HUES6 (cell line): Measurements from ENCODE around the gene B4GALT3.
A peak's percentile ranks its signal among the peaks of the same experiment; 100 is the strongest.

Experiments used
- H3K27ac ChIP-seq: 2 replicates; pipeline ENCODE4 v1.7.0; 2013; ENCODE audit warnings: low read depth, mild to moderate bottlenecking, low read length, inconsistent platforms
- H3K27me3 ChIP-seq: 2 replicates; pipeline ENCODE4 v1.6.1; 2013; ENCODE audit warnings: low read length; ENCODE audit not compliant: control insufficient read depth, insufficient read depth
- H3K36me3 ChIP-seq: 2 replicates; pipeline ENCODE4 v1.6.1; 2013; ENCODE audit warnings: low read length; ENCODE audit not compliant: control insufficient read depth, insufficient read depth
- H3K4me1 ChIP-seq: 2 replicates; pipeline ENCODE4 v1.6.1; 2013; ENCODE audit warnings: low read length; ENCODE audit not compliant: control insufficient read depth, insufficient read depth
- H3K4me3 ChIP-seq: 2 replicates; pipeline ENCODE4 v1.5.1; 2013; ENCODE audit warnings: low read depth, low read length
- H3K9ac ChIP-seq: one replicate; pipeline ENCODE4 v1.6.1; 2013; ENCODE audit warnings: mild to moderate bottlenecking, low read length
- H3K9me3 ChIP-seq: 2 replicates; pipeline ENCODE4 v1.6.1; 2013; ENCODE audit warnings: low read depth, low read length; ENCODE audit not compliant: control insufficient read depth, insufficient read depth

B4GALT3 gene

DNA sequence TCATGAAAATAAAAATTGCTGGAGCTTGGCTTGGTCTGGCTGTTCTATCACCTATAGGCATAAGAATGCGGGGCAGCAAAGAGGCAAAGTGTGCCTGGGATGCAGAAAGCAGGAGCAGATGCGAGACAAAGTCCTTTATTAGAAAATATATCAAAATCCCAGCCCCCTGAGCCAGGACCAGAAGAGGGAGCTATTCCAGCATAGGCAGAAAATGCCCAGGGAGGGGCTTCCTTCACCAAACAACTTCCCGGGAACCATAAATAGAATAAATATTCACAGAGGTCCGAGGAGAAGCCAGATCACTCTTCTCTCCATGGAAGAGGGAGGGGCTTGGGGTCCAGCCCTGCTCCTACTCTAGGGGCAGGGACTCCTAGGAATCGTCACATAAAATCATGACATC is 6.1 kb downstream of the B4GALT3 start:
- no peak overlapping the region for H3K27ac ChIP-seq
- no peaks in the 10 kb centered on the region for H3K9me3 ChIP-seq
- H3K9ac ChIP-seq, result no peak overlapping the region
- no peaks in the 10 kb centered on the region for H3K27me3 ChIP-seq
- peaks cover 7% of the 10 kb centered on the region for H3K4me1 ChIP-seq
- no peak overlapping the region for H3K4me3 ChIP-seq
- H3K36me3 ChIP-seq, result peaks cover 62% of the 10 kb centered on the region

DNA sequence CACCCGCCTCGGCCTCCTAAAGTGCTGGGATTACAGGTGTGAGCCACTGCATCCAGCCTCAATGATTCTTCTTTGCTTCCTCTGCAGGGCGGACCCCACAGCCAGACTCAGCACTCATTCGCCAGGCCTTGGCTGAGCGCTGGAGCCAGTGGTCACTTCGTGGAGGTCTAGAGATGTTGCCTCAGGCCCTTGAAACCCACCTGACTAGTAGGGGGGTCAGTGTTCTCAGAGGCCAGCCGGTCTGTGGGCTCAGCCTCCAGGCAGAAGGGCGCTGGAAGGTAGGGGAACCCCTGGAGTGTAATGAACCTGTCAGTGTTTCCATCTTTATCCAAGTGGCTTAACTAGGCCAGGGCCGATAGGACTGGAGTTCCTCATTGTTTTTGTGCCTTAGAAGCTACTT is 8.4 kb downstream of the B4GALT3 start:
- Histone ChIP-seq H3K36me3 (peaks cover 59% of the 10 kb centered on the region), H3K27me3 (no peaks in the 10 kb centered on the region), H3K27ac (no peak overlapping the region), H3K9ac (no peak overlapping the region), H3K4me1 (peaks cover 7% of the 10 kb centered on the region), H3K9me3 (no peaks in the 10 kb centered on the region), H3K4me3 (no peak overlapping the region)

DNA sequence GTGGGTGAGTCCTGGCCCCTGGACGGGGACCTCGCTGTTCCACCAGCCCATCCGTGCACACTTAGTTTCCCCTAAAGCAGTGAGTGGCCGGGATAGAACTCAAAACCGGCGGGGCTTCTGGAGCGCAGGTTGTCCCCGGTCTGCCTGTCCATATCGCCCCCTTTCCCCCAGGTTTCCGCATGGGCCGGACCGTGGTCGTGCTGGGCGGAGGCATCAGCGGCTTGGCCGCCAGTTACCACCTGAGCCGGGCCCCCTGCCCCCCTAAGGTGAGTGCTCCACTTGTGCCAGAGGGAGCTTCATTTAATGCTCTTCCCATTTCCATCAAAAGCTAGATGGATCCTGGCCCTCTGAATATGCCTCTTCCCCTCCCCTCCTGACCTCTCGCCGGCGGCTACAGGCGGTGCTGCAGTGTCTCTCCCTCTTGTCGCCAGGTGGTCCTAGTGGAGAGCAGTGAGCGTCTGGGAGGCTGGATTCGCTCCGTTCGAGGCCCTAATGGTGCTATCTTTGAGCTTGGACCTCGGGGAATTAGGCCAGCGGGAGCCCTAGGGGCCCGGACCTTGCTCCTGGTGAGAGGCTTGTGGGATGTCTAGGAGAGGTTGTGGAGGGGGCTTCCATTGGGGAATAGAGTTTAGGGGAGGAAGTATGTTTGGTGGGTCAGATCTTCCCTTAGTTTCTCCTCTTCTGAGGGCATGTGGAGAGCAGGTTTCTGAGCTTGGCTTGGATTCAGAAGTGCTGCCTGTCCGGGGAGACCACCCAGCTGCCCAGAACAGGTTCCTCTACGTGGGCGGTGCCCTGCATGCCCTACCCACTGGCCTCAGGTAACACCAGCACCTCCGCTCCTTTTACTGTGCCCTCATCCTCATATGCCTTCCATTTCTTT is 10.4 kb downstream of the B4GALT3 start:
- Histone ChIP-seq H3K36me3 (peaks cover 56% of the 10 kb centered on the region), H3K9me3 (no peaks in the 10 kb centered on the region), H3K27me3 (no peaks in the 10 kb centered on the region), H3K4me1 (peaks cover 7% of the 10 kb centered on the region), H3K4me3 (peak overlapping the region; percentile 86), H3K27ac (no peak overlapping the region), H3K9ac (peak overlapping the region; percentile 67)

DNA sequence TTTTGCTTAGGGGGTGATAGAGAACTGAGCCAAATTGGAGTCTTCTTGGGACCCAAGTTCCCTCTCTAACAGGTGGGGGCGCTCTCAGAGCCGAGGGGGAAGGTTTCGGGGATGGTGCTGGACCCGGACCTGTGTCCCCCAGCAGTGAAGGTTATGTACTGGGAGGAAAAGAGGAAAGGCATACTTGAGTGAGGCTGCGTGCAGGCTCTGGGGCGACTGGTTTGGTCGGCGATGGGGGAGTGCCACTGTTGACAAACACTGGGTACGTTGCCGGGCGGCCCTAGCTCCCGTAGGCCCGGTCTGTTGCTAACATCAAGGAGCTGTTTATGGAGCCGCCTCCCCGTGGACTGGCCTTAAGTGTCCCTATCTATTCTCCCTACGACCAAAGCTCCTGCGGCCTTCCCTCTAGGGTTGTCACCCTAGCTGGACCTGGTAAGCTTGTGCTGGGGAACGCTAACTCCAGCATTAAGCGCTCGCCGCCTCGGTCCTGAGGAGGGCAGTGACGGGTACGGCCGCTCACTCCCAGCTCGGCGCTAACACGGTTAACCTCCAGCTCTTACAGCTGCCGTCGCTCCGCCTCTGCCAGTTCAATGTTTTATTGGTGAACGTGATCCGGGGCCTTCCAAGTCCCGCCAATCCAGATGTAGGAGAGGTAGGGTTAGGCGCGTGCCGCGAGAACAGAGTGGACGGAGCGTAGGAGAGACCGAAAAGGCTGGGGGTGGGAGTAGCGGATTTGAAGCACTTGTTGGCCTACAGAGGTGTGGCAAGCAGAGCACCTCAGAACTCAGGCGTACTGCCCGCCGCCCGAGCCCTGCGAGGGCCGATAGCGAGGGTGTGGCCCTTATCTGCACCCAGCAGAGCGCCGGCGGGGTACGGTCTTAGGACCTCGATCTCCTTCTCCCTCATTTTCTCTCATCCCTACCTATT is 11.3 kb downstream of the B4GALT3 start, which contains the start of gene PPOX:
PPOX (plus strand) TSS at position 685 of the 927 bp plus-strand sequence. CDS start 422 bp downstream, outside the sequence.
- Histone ChIP-seq H3K4me3 (peak within 1 kb of the TSS; percentile 86), H3K4me1 (peaks cover 7% of the 10 kb centered on the region), H3K9ac (peak within 1 kb of the TSS; percentile 69), H3K9me3 (no peaks in the 10 kb centered on the region), H3K27me3 (no peaks in the 10 kb centered on the region), H3K36me3 (peaks cover 54% of the 10 kb centered on the region), H3K27ac (no peak within 1 kb of the TSS)

DNA sequence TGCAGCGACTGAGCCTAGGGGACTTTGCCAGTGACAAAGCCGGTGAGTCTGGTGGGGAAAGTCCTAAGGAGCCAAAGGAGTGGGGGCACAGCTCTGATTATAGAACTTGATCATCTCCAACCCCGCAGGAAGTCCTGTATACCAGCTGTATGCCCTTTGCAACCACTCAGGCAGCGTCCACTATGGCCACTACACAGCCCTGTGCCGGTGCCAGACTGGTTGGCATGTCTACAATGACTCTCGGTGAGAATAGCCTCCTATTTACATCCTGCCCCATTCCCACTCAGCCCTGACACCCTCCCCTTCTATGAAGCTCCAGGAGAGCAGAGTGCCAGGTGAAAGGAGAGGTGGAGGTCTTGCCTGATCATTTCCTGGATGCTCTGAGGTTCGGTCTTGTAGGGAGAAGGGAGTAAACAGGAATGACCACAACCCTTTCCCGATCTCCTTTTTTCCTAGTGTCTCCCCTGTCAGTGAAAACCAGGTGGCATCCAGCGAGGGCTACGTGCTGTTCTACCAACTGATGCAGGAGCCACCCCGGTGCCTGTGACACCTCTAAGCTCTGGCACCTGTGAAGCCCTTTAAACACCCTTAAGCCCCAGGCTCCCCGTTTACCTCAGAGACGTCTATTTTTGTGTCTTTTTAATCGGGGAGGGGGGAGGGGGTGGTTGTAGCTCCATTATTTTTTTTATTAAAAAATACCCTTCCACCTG is 12.3 kb downstream of the B4GALT3 start:
- Histone ChIP-seq H3K9me3 (no peaks in the 10 kb centered on the region), H3K27me3 (no peaks in the 10 kb centered on the region), H3K9ac (no peak overlapping the region), H3K4me1 (peaks cover 7% of the 10 kb centered on the region), H3K27ac (no peak overlapping the region), H3K36me3 (peaks cover 49% of the 10 kb centered on the region), H3K4me3 (peak overlapping the region; percentile 86)

DNA sequence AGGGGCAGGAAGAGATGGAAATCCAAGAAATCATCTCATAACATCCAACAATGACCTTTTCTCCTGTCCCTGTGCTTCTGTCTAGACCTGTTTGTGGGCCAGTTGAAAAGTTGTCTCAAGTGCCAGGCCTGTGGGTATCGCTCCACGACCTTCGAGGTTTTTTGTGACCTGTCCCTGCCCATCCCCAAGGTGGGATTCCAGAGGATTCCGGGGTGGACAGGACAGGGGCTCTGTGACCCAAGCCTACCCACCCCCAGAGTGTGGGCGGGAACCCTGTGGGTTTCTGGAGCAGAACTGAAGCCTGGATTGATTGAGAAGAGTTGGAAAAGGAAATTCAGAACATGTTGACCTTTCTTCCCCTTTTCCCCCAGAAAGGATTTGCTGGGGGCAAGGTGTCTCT is 13.5 kb downstream of the B4GALT3 start:
- H3K4me3 ChIP-seq, result no peak overlapping the region
- H3K9ac ChIP-seq, result no peak overlapping the region
- H3K27me3 ChIP-seq, result no peaks in the 10 kb centered on the region
- peaks cover 7% of the 10 kb centered on the region for H3K4me1 ChIP-seq
- no peak overlapping the region for H3K27ac ChIP-seq
- H3K9me3 ChIP-seq, result no peaks in the 10 kb centered on the region
- H3K36me3 ChIP-seq, result peaks cover 40% of the 10 kb centered on the region

DNA sequence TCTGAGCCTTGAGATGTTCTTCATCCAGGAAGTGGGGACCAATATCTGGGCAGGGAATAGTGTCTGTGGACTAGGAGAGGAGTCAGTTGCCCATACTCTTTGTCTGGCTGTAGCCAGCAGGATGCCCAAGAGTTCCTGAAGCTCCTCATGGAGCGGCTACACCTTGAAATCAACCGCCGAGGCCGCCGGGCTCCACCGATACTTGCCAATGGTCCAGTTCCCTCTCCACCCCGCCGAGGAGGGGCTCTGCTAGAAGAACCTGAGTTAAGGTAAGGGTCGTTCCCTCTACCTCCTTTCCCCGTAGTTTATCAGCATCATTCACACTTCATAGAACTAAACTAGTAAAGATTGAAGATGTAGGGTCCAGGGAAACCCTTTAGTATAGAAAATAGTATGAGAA is 14.5 kb downstream of the B4GALT3 start:
- H3K27ac ChIP-seq, result no peak overlapping the region
- no peaks in the 10 kb centered on the region for H3K27me3 ChIP-seq
- H3K9ac ChIP-seq, result no peak overlapping the region
- peaks cover 7% of the 10 kb centered on the region for H3K4me1 ChIP-seq
- H3K4me3 ChIP-seq, result no peak overlapping the region
- H3K9me3 ChIP-seq, result no peaks in the 10 kb centered on the region
- peaks cover 47% of the 10 kb centered on the region for H3K36me3 ChIP-seq

DNA sequence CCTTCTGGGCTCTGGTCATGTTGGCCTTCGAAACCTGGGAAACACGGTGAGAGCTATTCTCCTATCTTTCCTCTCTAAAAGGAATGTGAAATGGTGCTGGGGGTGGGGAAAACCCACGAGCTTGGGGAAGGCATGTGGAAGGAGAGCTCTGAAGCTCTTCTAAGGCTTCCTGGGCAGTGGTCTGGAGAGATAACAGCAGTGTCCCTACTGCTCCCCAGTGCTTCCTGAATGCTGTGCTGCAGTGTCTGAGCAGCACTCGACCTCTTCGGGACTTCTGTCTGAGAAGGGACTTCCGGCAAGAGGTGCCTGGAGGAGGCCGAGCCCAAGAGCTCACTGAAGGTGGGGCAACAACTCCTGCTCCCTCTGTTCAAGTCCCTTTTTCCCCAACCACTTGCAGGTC is 15.3 kb downstream of the B4GALT3 start:
- Histone ChIP-seq H3K27ac (no peak overlapping the region), H3K4me1 (peaks cover 3% of the 10 kb centered on the region), H3K9ac (no peak overlapping the region), H3K9me3 (no peaks in the 10 kb centered on the region), H3K4me3 (no peak overlapping the region), H3K36me3 (peaks cover 51% of the 10 kb centered on the region), H3K27me3 (no peaks in the 10 kb centered on the region)

DNA sequence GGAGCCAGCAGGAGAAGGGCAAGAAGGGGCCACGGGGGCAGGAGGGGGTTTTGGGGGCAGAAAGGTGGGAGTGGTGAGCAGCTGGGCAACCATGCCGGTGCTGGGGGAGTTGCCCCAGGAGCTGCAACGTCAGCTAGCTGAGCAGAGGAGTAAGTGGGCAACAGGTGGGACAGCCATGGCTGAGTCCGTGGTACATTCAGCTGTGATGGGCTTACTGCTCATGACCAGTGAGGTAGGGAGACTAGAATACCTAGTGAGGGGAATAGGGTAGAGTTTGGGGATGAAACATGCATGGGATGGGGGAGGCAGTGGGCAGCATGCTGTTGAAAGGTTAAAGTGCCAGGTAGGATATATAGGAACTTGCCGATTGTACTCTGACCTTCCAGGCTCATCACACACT is 15.7 kb downstream of the B4GALT3 start:
- H3K4me3 ChIP-seq, result no peak overlapping the region
- no peaks in the 10 kb centered on the region for H3K9me3 ChIP-seq
- peaks cover 51% of the 10 kb centered on the region for H3K36me3 ChIP-seq
- H3K9ac ChIP-seq, result no peak overlapping the region
- H3K4me1 ChIP-seq, result no peaks in the 10 kb centered on the region; the same call in 1 of the 2 replicates
- no peak overlapping the region for H3K27ac ChIP-seq
- no peaks in the 10 kb centered on the region for H3K27me3 ChIP-seq

DNA sequence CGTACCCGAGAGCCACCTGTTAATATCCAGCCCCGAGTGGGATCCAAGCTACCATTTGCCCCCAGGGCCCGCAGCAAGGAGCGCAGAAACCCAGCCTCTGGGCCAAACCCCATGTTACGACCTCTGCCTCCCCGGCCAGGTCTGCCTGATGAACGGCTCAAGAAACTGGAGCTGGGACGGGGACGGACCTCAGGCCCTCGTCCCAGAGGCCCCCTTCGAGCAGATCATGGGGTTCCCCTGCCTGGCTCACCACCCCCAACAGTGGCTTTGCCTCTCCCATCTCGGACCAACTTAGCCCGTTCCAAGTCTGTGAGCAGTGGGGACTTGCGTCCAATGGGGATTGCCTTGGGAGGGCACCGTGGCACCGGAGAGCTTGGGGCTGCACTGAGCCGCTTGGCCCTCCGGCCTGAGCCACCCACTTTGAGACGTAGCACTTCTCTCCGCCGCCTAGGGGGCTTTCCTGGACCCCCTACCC is 16.6 kb downstream of the B4GALT3 start:
- no peaks in the 10 kb centered on the region; the same call in 1 of the 2 replicates for H3K4me1 ChIP-seq
- H3K36me3 ChIP-seq, result peaks cover 51% of the 10 kb centered on the region
- no peaks in the 10 kb centered on the region for H3K9me3 ChIP-seq
- 0 out of 2 replicates have a peak overlapping the region, but pooled peaks have one; percentile 68 for H3K4me3 ChIP-seq
- no peak overlapping the region for H3K27ac ChIP-seq
- H3K9ac ChIP-seq, result no peak overlapping the region
- H3K27me3 ChIP-seq, result no peaks in the 10 kb centered on the region
